Mammary epithelial cell (primary cell): ENCODE results near the gene GPS1.

Experiments
- EZH2 ChIP-seq: IDR thresholded peaks from 2 replicates; pipeline ENCODE4 v1.6.1; 2012; ENCODE audit warnings: low read length, inconsistent platforms, borderline replicate concordance
- TF ChIP-seq, protein P1 (sequence below), 2 donors: IDR thresholded peaks in 1 of 2; conservative IDR thresholded peaks in 1 of 2; 2 replicates each; pipeline ENCODE4 v1.5.1; 2011 to 2012; ENCODE audit warnings: inconsistent platforms in 2 of 2, low read length in 2 of 2, mild to moderate bottlenecking in 2 of 2, control low read depth in 1 of 2, low read depth in 1 of 2; ENCODE audit not compliant: insufficient read depth in 1 of 2; ENCODE audit errors: extremely low read depth in 1 of 2

DNA sequence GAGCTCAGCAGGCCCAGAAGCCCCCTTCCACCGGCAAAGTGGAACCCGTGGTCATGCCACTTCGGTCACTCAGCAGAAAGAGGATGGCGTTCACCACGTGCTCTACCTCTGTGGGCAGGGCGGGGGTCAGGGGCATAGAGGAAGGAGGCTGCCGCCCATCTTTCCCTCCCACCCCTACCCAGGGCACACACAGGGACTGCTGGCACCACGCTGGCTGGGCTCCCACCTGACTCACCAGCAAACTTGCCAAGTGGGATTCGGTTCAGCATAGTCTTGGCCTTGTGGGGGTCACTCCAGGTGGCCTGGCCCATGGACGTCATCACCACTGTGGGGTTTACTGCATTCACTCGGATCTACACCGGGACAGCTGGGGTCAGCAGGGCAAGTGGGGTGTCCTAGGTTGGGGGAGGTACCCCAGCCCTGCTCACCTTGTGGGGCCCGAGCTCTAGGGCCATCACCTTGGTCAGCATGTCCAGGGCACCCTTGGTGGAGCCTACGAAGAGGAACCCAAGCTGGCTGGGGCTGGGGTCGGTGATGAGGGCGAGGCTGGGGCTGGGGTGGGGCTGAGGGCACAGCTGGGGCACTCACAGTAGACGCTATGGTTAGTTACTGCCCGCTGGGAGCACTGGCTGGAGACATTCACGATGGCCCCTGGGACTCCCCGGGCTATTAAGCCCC, 15.6 kb upstream of the GPS1 start:
- TF ChIP-seq, protein P1, sequence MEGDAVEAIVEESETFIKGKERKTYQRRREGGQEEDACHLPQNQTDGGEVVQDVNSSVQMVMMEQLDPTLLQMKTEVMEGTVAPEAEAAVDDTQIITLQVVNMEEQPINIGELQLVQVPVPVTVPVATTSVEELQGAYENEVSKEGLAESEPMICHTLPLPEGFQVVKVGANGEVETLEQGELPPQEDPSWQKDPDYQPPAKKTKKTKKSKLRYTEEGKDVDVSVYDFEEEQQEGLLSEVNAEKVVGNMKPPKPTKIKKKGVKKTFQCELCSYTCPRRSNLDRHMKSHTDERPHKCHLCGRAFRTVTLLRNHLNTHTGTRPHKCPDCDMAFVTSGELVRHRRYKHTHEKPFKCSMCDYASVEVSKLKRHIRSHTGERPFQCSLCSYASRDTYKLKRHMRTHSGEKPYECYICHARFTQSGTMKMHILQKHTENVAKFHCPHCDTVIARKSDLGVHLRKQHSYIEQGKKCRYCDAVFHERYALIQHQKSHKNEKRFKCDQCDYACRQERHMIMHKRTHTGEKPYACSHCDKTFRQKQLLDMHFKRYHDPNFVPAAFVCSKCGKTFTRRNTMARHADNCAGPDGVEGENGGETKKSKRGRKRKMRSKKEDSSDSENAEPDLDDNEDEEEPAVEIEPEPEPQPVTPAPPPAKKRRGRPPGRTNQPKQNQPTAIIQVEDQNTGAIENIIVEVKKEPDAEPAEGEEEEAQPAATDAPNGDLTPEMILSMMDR (conservative IDR thresholded peaks at IDR 0.05 in 1 of 2, IDR thresholded peaks at IDR 0.05 in 1 of 2; ENCODE audit: extremely low read depth in 1 of 2, insufficient read depth in 1 of 2, low read depth in 1 of 2, low read length in 2 of 2): no peak
- TF ChIP-seq EZH2: no peak
